GM19238 (cell line): ENCODE data around the gene MAN2A2.

Experiments used
- DNase-seq: peaks from one replicate; pipeline ENCODE4 v3.0.0; 2011; ENCODE audit warnings: low spot score; ENCODE audit not compliant: insufficient read length

MAN2A2 gene

GRCh38 chr15:90941038-90941437, 37.9 kb downstream of the MAN2A2 start:
- no peak for DNase-seq

GRCh38 chr15:90942354-90943120, 39.4 kb downstream of the MAN2A2 start:
- DNase-seq = no peak

- no peak for DNase-seq
Measured at GRCh38 chr15:90945091-90945490, 42.0 kb downstream of the MAN2A2 start.

DNA sequence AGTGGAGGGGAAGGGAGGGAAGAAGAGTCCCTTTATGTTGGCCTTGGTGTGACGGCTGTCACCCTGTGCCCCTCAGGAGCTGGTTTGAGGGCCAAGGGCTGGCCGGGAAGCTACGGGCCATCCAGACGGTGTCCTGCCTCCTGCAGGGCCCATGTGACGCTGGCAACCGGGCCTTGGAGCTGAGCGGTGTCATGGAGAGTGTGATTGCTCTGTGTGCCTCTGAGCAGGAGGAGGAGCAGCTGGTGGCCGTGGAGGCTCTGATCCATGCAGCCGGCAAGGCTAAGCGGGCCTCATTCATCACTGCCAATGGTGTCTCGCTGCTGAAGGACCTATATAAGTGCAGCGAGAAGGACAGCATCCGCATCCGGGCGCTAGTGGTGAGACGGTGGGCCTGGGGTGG, 43.4 kb downstream of the MAN2A2 start:
- no peak for DNase-seq

GRCh38 chr15:90946941-90947576, 44.0 kb downstream of the MAN2A2 start:
- DNase-seq = no peak

- no peak for DNase-seq
Measured at GRCh38 chr15:90947577-90948357, 44.7 kb downstream of the MAN2A2 start.

DNA sequence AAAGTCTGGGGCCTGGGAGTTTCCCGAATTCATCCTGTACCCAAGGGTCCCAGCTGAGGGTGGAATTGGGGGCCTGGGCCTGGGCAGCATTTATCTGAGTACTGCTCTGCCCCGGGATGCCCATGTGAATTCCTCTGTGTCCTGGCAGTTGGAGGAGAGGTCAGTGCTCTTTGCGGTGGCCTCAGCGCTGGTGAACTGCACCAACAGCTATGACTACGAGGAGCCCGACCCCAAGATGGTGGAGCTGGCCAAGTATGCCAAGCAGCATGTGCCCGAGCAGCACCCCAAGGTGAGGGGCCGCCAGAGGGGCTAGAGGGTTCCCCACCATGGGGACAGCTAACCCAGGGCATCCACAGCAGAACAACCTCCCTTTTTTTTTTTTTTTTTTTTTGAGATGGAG, 45.4 kb downstream of the MAN2A2 start:
- DNase-seq = no peak

- no peak for DNase-seq
Measured at GRCh38 chr15:90949979-90950675, 47.0 kb downstream of the MAN2A2 start.

GRCh38 chr15:90950676-90951075, 47.6 kb downstream of the MAN2A2 start:
- DNase-seq = no peak

- DNase-seq = no peak
Measured at GRCh38 chr15:90952901-90953677, 50.0 kb downstream of the MAN2A2 start.

- DNase-seq = no peak
Measured at GRCh38 chr15:90953947-90954711, 51.0 kb downstream of the MAN2A2 start.

GRCh38 chr15:90954712-90955623, 51.9 kb downstream of the MAN2A2 start, which contains the start of gene RCCD1:
RCCD1 (plus strand) TSS chr15:90954884; CDS start chr15:90956735, 1,851 bp downstream.
- peak; percentile 99 for DNase-seq

DNA sequence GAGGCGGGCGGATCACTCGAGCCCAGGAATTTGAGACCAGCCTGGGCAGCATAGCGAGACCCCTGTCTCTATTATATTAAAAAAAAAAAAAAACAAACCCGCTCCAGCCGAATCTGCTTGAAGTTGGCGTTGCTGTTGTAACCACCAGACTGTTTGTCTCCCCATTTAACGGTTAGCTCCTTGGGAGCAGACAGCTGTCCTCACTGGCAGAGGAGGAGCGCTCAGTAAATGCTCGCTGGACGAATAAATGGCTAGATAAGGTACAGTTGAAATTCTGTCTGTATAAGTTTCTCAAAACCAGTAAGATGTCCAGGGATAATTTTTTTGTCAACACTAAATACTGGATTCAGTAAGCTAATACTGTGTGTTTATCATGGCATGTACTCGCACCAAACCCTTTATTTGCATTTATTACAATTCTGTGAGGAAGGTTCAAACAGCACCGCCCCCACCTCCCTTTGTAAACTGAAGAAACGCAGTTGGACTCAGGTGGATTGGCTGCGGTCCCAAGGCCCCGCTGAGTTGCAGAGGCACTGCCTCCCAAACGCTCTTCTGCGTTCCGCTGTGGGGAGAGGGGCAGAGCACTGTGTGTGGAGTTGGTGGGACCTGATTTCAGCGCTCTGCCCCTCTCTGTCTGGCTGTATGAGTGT, 52.6 kb downstream of the MAN2A2 start:
- DNase-seq = no peak

GRCh38 chr15:90956274-90957030, 53.4 kb downstream of the MAN2A2 start:
- DNase-seq = peak; percentile 85

- no peak for DNase-seq
Measured at GRCh38 chr15:90957031-90957790, 54.1 kb downstream of the MAN2A2 start.

DNA sequence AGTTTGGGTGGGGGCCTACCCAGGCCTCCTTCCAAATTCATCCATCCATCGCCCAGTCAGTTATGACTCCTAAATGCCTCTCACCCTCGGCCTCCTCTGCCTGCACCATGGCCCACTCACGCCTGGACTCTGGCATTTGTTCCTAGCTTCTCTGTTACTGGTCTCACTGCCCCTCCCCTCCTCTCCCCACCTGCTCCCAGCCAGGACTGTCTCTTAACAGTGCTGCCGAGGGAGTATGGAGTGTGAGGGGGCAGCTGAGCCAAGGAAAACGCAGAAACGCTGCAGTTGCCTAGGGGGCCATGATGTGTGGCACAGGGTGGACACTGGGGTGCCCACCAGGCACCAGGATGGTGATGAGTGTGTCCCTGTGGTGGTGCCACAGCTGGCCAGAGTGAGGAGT, 54.7 kb downstream of the MAN2A2 start:
- DNase-seq = no peak

DNA sequence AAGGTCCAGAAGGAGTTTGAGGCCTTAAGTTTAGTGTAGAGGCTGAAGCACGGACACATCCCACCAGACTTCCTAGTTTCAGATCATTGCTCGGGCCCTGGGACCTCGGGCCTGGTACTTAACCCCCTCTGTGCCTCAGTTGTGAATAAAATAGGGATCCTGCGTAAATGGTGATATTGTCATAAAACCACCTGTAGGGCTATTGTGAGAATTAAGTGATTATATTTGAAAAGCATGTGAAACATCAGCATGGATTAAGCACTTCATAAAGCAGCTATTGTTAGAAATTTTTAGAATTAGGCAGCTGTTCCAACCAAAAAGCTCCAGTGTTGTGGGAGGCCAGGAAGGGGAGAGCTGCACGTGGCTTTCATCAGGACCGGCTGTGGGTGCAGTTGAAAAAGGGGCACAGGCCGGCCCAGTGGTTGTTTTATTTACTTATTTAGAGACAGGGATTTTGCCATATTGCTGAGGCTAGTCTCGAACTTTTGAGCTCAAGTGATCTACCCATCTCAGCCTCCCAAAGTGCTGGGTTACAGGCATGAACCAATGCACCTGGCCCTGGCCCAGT, 56.0 kb downstream of the MAN2A2 start:
- no peak for DNase-seq
